ENCODE results near the gene CHGA.

Gene CHGA

DNA sequence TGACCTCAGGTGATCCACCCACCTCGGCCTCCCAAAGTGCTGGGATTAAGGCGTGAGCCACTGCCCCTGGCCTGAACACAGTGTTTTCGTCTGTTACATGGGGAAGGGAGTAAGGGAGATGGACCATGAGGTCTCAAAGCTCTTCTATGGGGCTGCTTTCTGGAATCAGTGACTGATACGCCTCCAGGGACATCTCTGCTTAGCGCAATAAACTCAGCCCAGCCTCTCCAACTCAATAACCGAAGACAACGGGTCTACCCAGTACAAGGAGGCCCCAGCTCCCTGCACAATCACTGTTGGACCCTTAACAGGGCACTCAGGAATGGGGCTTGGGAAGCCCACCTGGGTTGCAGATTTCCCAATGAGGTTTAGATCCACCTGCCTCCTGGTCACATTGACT, 42.6 kb upstream of the CHGA start:
- no peak overlapping the region for H3K4me2 ChIP-seq (ENCODE audit: low read length)
- no peaks in the 10 kb centered on the region for H3K4me1 ChIP-seq (ENCODE audit: control insufficient read depth, low read length)
- no peaks in the 10 kb centered on the region for H3K79me2 ChIP-seq (ENCODE audit: control insufficient read depth, low read length)
- no peaks in the 10 kb centered on the region for H3F3A ChIP-seq (ENCODE audit: control insufficient read depth, insufficient read depth)
- H3K9me2 ChIP-seq (replicated peaks; ENCODE audit: control insufficient read depth, low read length), result no peaks in the 10 kb centered on the region
- no peaks in the 10 kb centered on the region for H3K9me3 ChIP-seq (ENCODE audit: control insufficient read depth, insufficient read depth, low read length)
- no peaks in the 10 kb centered on the region for H3K27me3 ChIP-seq (ENCODE audit: control insufficient read depth, low read length)
- no peak overlapping the region for H3K27ac ChIP-seq (ENCODE audit: low read depth, low read length)
- no peak for TF ChIP-seq EZH2phosphoT487 (IDR thresholded peaks at IDR 0.05; ENCODE audit: borderline replicate concordance, low read length)
- TF ChIP-seq, protein P1, sequence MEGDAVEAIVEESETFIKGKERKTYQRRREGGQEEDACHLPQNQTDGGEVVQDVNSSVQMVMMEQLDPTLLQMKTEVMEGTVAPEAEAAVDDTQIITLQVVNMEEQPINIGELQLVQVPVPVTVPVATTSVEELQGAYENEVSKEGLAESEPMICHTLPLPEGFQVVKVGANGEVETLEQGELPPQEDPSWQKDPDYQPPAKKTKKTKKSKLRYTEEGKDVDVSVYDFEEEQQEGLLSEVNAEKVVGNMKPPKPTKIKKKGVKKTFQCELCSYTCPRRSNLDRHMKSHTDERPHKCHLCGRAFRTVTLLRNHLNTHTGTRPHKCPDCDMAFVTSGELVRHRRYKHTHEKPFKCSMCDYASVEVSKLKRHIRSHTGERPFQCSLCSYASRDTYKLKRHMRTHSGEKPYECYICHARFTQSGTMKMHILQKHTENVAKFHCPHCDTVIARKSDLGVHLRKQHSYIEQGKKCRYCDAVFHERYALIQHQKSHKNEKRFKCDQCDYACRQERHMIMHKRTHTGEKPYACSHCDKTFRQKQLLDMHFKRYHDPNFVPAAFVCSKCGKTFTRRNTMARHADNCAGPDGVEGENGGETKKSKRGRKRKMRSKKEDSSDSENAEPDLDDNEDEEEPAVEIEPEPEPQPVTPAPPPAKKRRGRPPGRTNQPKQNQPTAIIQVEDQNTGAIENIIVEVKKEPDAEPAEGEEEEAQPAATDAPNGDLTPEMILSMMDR (IDR thresholded peaks at IDR 0.05; ENCODE audit: low read depth, low read length, poor library complexity, severe bottlenecking), result no peak
- no peak overlapping the region for H3K4me3 ChIP-seq (ENCODE audit: low read length)
- no peaks in the 10 kb centered on the region for H3K36me3 ChIP-seq (ENCODE audit: control insufficient read depth, low read length)
- no peaks in the 10 kb centered on the region for H4K20me1 ChIP-seq (ENCODE audit: control insufficient read depth, insufficient read depth, low read depth, low read length)

DNA sequence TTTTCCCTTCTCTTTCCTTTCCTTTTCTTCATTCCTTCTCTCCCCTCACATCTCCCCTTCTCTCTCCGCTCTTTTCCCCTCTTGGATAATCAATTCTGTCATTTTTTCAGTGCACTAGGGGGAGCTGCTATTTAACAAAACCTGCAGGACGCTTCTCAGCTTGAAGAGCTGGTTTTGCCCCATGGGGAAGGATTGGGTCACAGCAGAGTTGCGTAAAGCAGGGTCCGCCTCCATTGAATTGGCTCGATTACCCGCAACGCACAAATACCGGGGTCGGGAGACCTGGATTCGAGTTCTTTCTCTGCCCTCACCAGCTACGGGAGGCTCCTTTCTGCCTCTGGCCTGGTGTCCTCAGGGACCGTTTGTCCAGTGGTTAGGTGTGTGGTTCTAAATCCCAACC, 42.1 kb upstream of the CHGA start:
- Histone ChIP-seq H3K27me3 (ENCODE audit: control insufficient read depth, low read length) (no peaks in the 10 kb centered on the region), H3K9me3 (ENCODE audit: control insufficient read depth, insufficient read depth, low read length) (no peaks in the 10 kb centered on the region), H3K36me3 (ENCODE audit: control insufficient read depth, low read length) (no peaks in the 10 kb centered on the region), H3K4me2 (ENCODE audit: low read length) (no peak overlapping the region), H3K9me2 (replicated peaks; ENCODE audit: control insufficient read depth, low read length) (no peaks in the 10 kb centered on the region), H3K4me1 (ENCODE audit: control insufficient read depth, low read length) (no peaks in the 10 kb centered on the region), H4K20me1 (ENCODE audit: control insufficient read depth, insufficient read depth, low read depth, low read length) (no peaks in the 10 kb centered on the region), H3K79me2 (ENCODE audit: control insufficient read depth, low read length) (no peaks in the 10 kb centered on the region), H3F3A (ENCODE audit: control insufficient read depth, insufficient read depth) (no peaks in the 10 kb centered on the region), H3K4me3 (ENCODE audit: low read length) (no peak overlapping the region), H3K27ac (ENCODE audit: low read depth, low read length) (no peak overlapping the region)
- TF ChIP-seq EZH2phosphoT487 (IDR thresholded peaks at IDR 0.05; ENCODE audit: borderline replicate concordance, low read length), result no peak
- TF ChIP-seq, protein P1 (IDR thresholded peaks at IDR 0.05; ENCODE audit: low read depth, low read length, poor library complexity, severe bottlenecking), result peak; percentile 16

DNA sequence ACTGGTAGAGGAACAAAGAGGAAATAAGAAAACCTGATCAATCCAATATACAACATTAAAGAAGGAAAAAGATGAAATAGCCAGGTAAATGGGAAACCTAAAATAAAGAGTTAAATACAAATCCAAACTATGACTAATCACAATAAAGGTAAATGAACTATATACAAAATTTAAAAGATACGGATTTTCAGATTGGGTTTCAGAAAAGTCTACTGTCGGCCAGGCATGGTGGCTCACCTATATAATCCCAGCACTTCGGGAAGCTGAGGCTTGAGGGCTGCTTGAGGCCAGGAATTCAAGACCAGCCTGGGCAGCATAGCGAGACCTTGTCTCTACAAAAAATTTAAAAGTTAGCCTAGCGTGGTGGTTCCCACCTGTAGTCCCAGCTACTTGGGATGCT, 39.9 kb upstream of the CHGA start:
- Histone ChIP-seq H3K27ac (ENCODE audit: low read depth, low read length) (no peak overlapping the region), H3K4me3 (ENCODE audit: low read length) (no peak overlapping the region), H3K4me1 (ENCODE audit: control insufficient read depth, low read length) (no peaks in the 10 kb centered on the region), H3K36me3 (ENCODE audit: control insufficient read depth, low read length) (no peaks in the 10 kb centered on the region), H3K4me2 (ENCODE audit: low read length) (no peak overlapping the region), H3F3A (ENCODE audit: control insufficient read depth, insufficient read depth) (no peaks in the 10 kb centered on the region), H3K9me2 (replicated peaks; ENCODE audit: control insufficient read depth, low read length) (no peaks in the 10 kb centered on the region), H3K9me3 (ENCODE audit: control insufficient read depth, insufficient read depth, low read length) (no peaks in the 10 kb centered on the region), H3K27me3 (ENCODE audit: control insufficient read depth, low read length) (no peaks in the 10 kb centered on the region), H4K20me1 (ENCODE audit: control insufficient read depth, insufficient read depth, low read depth, low read length) (no peaks in the 10 kb centered on the region), H3K79me2 (ENCODE audit: control insufficient read depth, low read length) (no peaks in the 10 kb centered on the region)
- TF ChIP-seq EZH2phosphoT487 (IDR thresholded peaks at IDR 0.05; ENCODE audit: borderline replicate concordance, low read length), result no peak
- TF ChIP-seq, protein P1 (IDR thresholded peaks at IDR 0.05; ENCODE audit: low read depth, low read length, poor library complexity, severe bottlenecking), result no peak

DNA sequence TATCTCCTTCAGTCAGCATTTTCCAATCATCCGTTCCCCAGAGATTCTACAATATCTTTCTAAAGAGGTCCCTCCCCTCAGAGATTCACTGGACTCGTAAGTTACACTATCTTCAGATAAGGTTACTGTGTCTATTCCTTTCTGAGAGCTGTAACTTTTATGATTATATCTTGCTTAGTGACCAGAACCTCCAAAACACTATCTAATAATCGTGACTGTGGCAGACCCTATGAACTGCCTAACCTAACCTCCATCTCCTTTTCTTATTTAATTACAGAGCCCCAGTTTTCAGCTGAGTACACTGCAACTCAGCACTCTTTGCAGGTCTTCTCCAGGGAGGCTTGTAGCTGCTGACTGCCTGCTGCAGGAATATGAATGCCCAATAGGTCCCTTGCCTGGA, 38.5 kb upstream of the CHGA start:
- no peaks in the 10 kb centered on the region for H3K79me2 ChIP-seq (ENCODE audit: control insufficient read depth, low read length)
- no peaks in the 10 kb centered on the region for H3F3A ChIP-seq (ENCODE audit: control insufficient read depth, insufficient read depth)
- H3K9me2 ChIP-seq (replicated peaks; ENCODE audit: control insufficient read depth, low read length), result no peaks in the 10 kb centered on the region
- no peaks in the 10 kb centered on the region for H3K36me3 ChIP-seq (ENCODE audit: control insufficient read depth, low read length)
- H3K4me1 ChIP-seq (ENCODE audit: control insufficient read depth, low read length), result no peaks in the 10 kb centered on the region
- no peaks in the 10 kb centered on the region for H3K9me3 ChIP-seq (ENCODE audit: control insufficient read depth, insufficient read depth, low read length)
- H3K4me2 ChIP-seq (ENCODE audit: low read length), result no peak overlapping the region
- TF ChIP-seq, protein P1 (IDR thresholded peaks at IDR 0.05; ENCODE audit: low read depth, low read length, poor library complexity, severe bottlenecking), result no peak
- TF ChIP-seq EZH2phosphoT487 (IDR thresholded peaks at IDR 0.05; ENCODE audit: borderline replicate concordance, low read length), result no peak
- no peak overlapping the region for H3K27ac ChIP-seq (ENCODE audit: low read depth, low read length)
- no peak overlapping the region for H3K4me3 ChIP-seq (ENCODE audit: low read length)
- H3K27me3 ChIP-seq (ENCODE audit: control insufficient read depth, low read length), result no peaks in the 10 kb centered on the region
- H4K20me1 ChIP-seq (ENCODE audit: control insufficient read depth, insufficient read depth, low read depth, low read length), result no peaks in the 10 kb centered on the region

All from DOHH2 (cell line).